HL-60 (cell line): ENCODE measurements around the gene ATAD2B.

Experiments used
- POLR2AphosphoS5 ChIP-seq: IDR thresholded peaks from 2 replicates; pipeline ENCODE4 v1.6.1; 2012; ENCODE audit warnings: low read depth
- SPI1 ChIP-seq: IDR thresholded peaks from 2 replicates; pipeline ENCODE4 v1.6.1; 2012; ENCODE audit warnings: low read depth, mild to moderate bottlenecking, borderline replicate concordance
- TF ChIP-seq, protein P1 (sequence below): IDR thresholded peaks from one replicate; pipeline ENCODE4 v1.5.1; 2011; ENCODE audit warnings: low read length, control low read depth, inconsistent platforms; ENCODE audit not compliant: insufficient read depth
- TF ChIP-seq, protein P2 (sequence below): IDR thresholded peaks from 2 replicates; pipeline ENCODE4 v1.6.1; 2012; ENCODE audit warnings: low read depth; ENCODE audit not compliant: insufficient replicate concordance

DNA sequence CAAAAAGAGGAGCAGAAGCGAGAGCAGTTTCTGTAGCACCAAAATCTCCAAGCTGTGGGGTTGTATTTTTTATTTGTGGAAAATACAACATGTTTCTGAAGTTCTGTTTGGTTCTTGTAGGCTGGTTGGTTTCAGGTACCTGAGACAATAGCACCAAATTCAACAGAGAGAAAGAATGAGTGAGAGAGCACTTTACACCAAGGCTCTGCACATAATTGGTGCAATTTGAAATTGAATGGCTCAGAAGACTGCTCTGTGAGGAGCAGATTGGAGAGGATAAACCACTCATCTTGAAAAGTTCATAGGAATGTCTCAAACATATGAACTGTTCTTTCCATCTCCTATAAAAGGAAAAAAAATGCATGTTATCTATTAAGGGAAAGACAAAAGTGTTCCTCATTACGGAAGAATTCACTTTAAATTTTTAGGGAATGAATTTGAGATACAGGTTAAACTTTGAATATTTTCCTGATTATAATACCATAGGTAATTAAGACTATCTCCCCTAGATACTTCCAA is 175.1 kb downstream of the ATAD2B start:
- TF ChIP-seq, protein P1, sequence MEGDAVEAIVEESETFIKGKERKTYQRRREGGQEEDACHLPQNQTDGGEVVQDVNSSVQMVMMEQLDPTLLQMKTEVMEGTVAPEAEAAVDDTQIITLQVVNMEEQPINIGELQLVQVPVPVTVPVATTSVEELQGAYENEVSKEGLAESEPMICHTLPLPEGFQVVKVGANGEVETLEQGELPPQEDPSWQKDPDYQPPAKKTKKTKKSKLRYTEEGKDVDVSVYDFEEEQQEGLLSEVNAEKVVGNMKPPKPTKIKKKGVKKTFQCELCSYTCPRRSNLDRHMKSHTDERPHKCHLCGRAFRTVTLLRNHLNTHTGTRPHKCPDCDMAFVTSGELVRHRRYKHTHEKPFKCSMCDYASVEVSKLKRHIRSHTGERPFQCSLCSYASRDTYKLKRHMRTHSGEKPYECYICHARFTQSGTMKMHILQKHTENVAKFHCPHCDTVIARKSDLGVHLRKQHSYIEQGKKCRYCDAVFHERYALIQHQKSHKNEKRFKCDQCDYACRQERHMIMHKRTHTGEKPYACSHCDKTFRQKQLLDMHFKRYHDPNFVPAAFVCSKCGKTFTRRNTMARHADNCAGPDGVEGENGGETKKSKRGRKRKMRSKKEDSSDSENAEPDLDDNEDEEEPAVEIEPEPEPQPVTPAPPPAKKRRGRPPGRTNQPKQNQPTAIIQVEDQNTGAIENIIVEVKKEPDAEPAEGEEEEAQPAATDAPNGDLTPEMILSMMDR = no peak
- TF ChIP-seq SPI1 (no peak), POLR2AphosphoS5 (no peak)
- TF ChIP-seq, protein P2, sequence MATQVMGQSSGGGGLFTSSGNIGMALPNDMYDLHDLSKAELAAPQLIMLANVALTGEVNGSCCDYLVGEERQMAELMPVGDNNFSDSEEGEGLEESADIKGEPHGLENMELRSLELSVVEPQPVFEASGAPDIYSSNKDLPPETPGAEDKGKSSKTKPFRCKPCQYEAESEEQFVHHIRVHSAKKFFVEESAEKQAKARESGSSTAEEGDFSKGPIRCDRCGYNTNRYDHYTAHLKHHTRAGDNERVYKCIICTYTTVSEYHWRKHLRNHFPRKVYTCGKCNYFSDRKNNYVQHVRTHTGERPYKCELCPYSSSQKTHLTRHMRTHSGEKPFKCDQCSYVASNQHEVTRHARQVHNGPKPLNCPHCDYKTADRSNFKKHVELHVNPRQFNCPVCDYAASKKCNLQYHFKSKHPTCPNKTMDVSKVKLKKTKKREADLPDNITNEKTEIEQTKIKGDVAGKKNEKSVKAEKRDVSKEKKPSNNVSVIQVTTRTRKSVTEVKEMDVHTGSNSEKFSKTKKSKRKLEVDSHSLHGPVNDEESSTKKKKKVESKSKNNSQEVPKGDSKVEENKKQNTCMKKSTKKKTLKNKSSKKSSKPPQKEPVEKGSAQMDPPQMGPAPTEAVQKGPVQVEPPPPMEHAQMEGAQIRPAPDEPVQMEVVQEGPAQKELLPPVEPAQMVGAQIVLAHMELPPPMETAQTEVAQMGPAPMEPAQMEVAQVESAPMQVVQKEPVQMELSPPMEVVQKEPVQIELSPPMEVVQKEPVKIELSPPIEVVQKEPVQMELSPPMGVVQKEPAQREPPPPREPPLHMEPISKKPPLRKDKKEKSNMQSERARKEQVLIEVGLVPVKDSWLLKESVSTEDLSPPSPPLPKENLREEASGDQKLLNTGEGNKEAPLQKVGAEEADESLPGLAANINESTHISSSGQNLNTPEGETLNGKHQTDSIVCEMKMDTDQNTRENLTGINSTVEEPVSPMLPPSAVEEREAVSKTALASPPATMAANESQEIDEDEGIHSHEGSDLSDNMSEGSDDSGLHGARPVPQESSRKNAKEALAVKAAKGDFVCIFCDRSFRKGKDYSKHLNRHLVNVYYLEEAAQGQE = no peak
